Lung (tissue), 12 donors: ENCODE results near the gene IFNL2. TPM values are rescaled to one million over a fixed set of nuclear protein-coding genes. Genes with fewer than 3 reads are reported as not detected.

Experiments
- ATAC-seq: fragments of 200-7000 bp; cut with Tn5 transposase; one replicate; pipeline ENCODE4 v1.9.1; 2020; ENCODE audit warnings: moderate number of reproducible peaks; ENCODE audit not compliant: insufficient read depth, low FRiP score
- DNase-seq, 3 donors: peaks; one replicate each; pipeline ENCODE4 v3.0.0-alpha.2; 2013 to 2017
- H3K27ac ChIP-seq, 2 donors: one replicate each; pipeline ENCODE4 v1.5.1; 2013; ENCODE audit warnings: mild to moderate bottlenecking in 2 of 2, moderate library complexity in 2 of 2, control low read depth in 1 of 2, inconsistent platforms in 1 of 2, low read depth in 1 of 2, low read length in 1 of 2
- H3K27me3 ChIP-seq, 3 donors: one replicate each; pipeline ENCODE4 v1.5.1; 2013; ENCODE audit warnings: low read length in 2 of 3; ENCODE audit not compliant: control insufficient read depth in 3 of 3, insufficient read depth in 3 of 3
- H3K36me3 ChIP-seq, 4 donors: one replicate each; pipeline ENCODE4 v1.5.1; 2013; ENCODE audit warnings: low read length in 4 of 4, mild to moderate bottlenecking in 1 of 4, moderate library complexity in 1 of 4; ENCODE audit not compliant: control insufficient read depth in 4 of 4, insufficient read depth in 4 of 4
- H3K4me1 ChIP-seq, 5 donors: one replicate each; pipeline ENCODE4 v1.5.1; 2013; ENCODE audit warnings: low read length in 5 of 5, mild to moderate bottlenecking in 2 of 5, moderate library complexity in 1 of 5; ENCODE audit not compliant: control insufficient read depth in 5 of 5, insufficient read depth in 5 of 5
- H3K4me3 ChIP-seq: one replicate; pipeline ENCODE4 v1.5.1; 2013; ENCODE audit warnings: mild to moderate bottlenecking, control low read depth, moderate library complexity
- H3K9ac ChIP-seq, 2 donors: one replicate each; pipeline ENCODE4 v1.5.1; 2013; ENCODE audit warnings: low read length in 2 of 2, control low read depth in 1 of 2; ENCODE audit not compliant: insufficient read depth in 1 of 2
- H3K9me3 ChIP-seq, 4 donors: one replicate each; pipeline ENCODE4 v1.5.1; 2013; ENCODE audit warnings: low read length in 3 of 4, mild to moderate bottlenecking in 1 of 4, moderate library complexity in 1 of 4; ENCODE audit not compliant: control insufficient read depth in 4 of 4, insufficient read depth in 3 of 4
- CTCF ChIP-seq: IDR thresholded peaks from 2 replicates; pipeline ENCODE4 v1.5.1; 2012; ENCODE audit warnings: mild to moderate bottlenecking; ENCODE audit errors: control extremely low read depth, extremely low read depth
- WGBS, 2 donors: extraction: QIAGEN DNeasy Blood & Tissue Kit; methylation state at CpG; one replicate each; pipeline ENCODE4 v1.1.7; 2013; 5-methylcytosine and 5-hydroxymethylcytosine counted together
- polyA plus RNA-seq, 2 donors: library from polyadenylated mRNA; stranded (reverse); fragments of 200-250 nt; gene quantifications; one replicate each; pipeline ENCODE4 v1.2.1, GENCODE V29; 2013
- total RNA-seq, 2 donors: library from RNA; depleted of rRNA in 1 of 2; stranded (reverse); fragments of >200 nt in 1 of 2; gene quantifications; one replicate each; pipeline ENCODE4 v1.2.1, GENCODE V29; 2014 to 2021
- donor health status: control.
- donor health status: control.
- donor health status: Bipolar disorder and iron deficiency.
- donor health status: healthy.
- donor health status: DM: yes; HTN: yes; CAD: no.

IFNL2 gene
- total and polyA plus RNA-seq, 4 donors, result not detected

GRCh38 chr19:39251846-39252245, 16.4 kb upstream of the IFNL2 start:
- no peak for TF ChIP-seq CTCF
- H3K36me3 ChIP-seq, result no peaks in the 10 kb centered on the region
- no peak overlapping the region for H3K27ac ChIP-seq
- peaks cover 0 to 9% (median 0%) of the 10 kb centered on the region in 5 donors for H3K4me1 ChIP-seq
- no peak overlapping the region for H3K9ac ChIP-seq
- ATAC-seq (no peak), DNase-seq (no peak)
- 41 to 46% methylated on average over 3 of the region's 3 CpGs for WGBS, 2 donors
- peaks cover 0 to 5% (median 0%) of the 10 kb centered on the region in 4 donors for H3K9me3 ChIP-seq
- no peak overlapping the region for H3K4me3 ChIP-seq
- peaks cover 0 to 39% (median 22%) of the 10 kb centered on the region in 3 donors for H3K27me3 ChIP-seq

- Histone ChIP-seq H3K9ac (no peak overlapping the region), H3K36me3 (no peaks in the 10 kb centered on the region), H3K4me1 (peaks cover 0 to 7% (median 0%) of the 10 kb centered on the region in 5 donors), H3K27ac (no peak overlapping the region), H3K9me3 (peaks cover 0 to 2% (median 0%) of the 10 kb centered on the region in 4 donors), H3K4me3 (no peak overlapping the region), H3K27me3 (peaks cover 0 to 34% (median 20%) of the 10 kb centered on the region in 3 donors)
- no peak for ATAC-seq
- no peak for DNase-seq
- WGBS, 2 donors, result 31 to 51% methylated on average over 3 of the region's 3 CpGs
- no peak for TF ChIP-seq CTCF
These were observed 15.7 kb upstream of the IFNL2 start for GRCh38 chr19:39252458-39252857.

GRCh38 chr19:39253374-39254149, 14.6 kb upstream of the IFNL2 start:
- no peak overlapping the region for H3K27ac ChIP-seq
- H3K9ac ChIP-seq, result no peak overlapping the region
- no peaks in the 10 kb centered on the region for H3K4me1 ChIP-seq
- H3K27me3 ChIP-seq, result peaks cover 0 to 25% (median 14%) of the 10 kb centered on the region in 3 donors
- H3K9me3 ChIP-seq, result peaks cover 0 to 2% (median 0%) of the 10 kb centered on the region in 4 donors
- TF ChIP-seq CTCF, result no peak
- 80 to 86% methylated on average over 8 of the region's 8 CpGs for WGBS, 2 donors
- H3K4me3 ChIP-seq, result no peak overlapping the region
- DNase-seq (no peak), ATAC-seq (no peak)
- H3K36me3 ChIP-seq, result no peaks in the 10 kb centered on the region
